GM23248 (cell line): ENCODE measurements around the gene COPG2. TPM values are rescaled to one million over a fixed set of nuclear protein-coding genes. Genes with fewer than 3 reads are reported as not detected.

ENCODE experiments used
- DNase-seq: peaks from one replicate; pipeline ENCODE4 v3.0.0-alpha.2; 2015
- H2AFZ ChIP-seq: fragments of 200-600 bp; sonication (generic); 2 replicates; pipeline ENCODE4 v1.6.1; 2016; ENCODE audit warnings: antibody characterized with exemption
- H3F3A ChIP-seq: fragments of 200-600 bp; sonication (generic); 2 replicates; pipeline ENCODE4 v1.6.1; 2016; ENCODE audit warnings: mild to moderate bottlenecking, antibody characterized with exemption, mixed run types; ENCODE audit not compliant: insufficient read depth
- H3K27ac ChIP-seq: fragments of 200-600 bp; sonication (generic); 2 replicates; pipeline ENCODE4 v1.5.1; 2016; ENCODE audit warnings: mild to moderate bottlenecking
- H3K27me3 ChIP-seq: fragments of 200-600 bp; sonication (generic); replicated peaks from 2 replicates; pipeline ENCODE4 v1.6.1; 2016; ENCODE audit warnings: mild to moderate bottlenecking; ENCODE audit not compliant: insufficient read depth
- H3K36me3 ChIP-seq: fragments of 200-600 bp; sonication (generic); 2 replicates; pipeline ENCODE4 v1.6.1; 2016; ENCODE audit warnings: low read depth, mild to moderate bottlenecking
- H3K4me1 ChIP-seq: fragments of 200-600 bp; sonication (generic); 2 replicates; pipeline ENCODE4 v1.6.1; 2016; ENCODE audit warnings: mild to moderate bottlenecking; ENCODE audit not compliant: insufficient read depth
- H3K4me2 ChIP-seq: fragments of 200-600 bp; sonication (generic); one replicate; pipeline ENCODE4 v1.6.1; 2016; ENCODE audit warnings: mild to moderate bottlenecking; ENCODE audit not compliant: unreplicated experiment
- H3K4me3 ChIP-seq: fragments of 200-600 bp; sonication (generic); 2 replicates; pipeline ENCODE4 v1.5.1; 2016; ENCODE audit warnings: mild to moderate bottlenecking
- H3K79me2 ChIP-seq: fragments of 200-600 bp; sonication (generic); 2 replicates; pipeline ENCODE4 v1.6.1; 2016; ENCODE audit warnings: mild to moderate bottlenecking; ENCODE audit not compliant: insufficient read depth
- H3K9ac ChIP-seq: fragments of 200-600 bp; sonication (generic); 2 replicates; pipeline ENCODE4 v1.6.1; 2016; ENCODE audit warnings: mild to moderate bottlenecking
- H3K9me2 ChIP-seq: fragments of 200-600 bp; sonication (generic); 2 replicates; pipeline ENCODE4 v1.6.1; 2016; ENCODE audit warnings: mixed run types, mild to moderate bottlenecking, moderate library complexity; ENCODE audit not compliant: insufficient read depth
- H3K9me3 ChIP-seq: fragments of 200-600 bp; sonication (generic); one replicate; pipeline ENCODE4 v1.6.1; 2017; ENCODE audit warnings: low read depth
- H4K20me1 ChIP-seq: fragments of 200-600 bp; sonication (generic); 2 replicates; pipeline ENCODE4 v1.6.0; 2016; ENCODE audit not compliant: insufficient read depth
- EZH2 ChIP-seq: fragments of 200-600 bp; sonication (generic); IDR thresholded peaks from 2 replicates; pipeline ENCODE4 v1.6.1; 2018; ENCODE audit warnings: antibody characterized with exemption, mild to moderate bottlenecking; ENCODE audit not compliant: insufficient read depth, poor library complexity, severe bottlenecking
- EZH2phosphoT487 ChIP-seq: fragments of 200-600 bp; sonication (generic); IDR thresholded peaks from 2 replicates; pipeline ENCODE4 v1.6.1; 2018; ENCODE audit warnings: antibody characterized with exemption, moderate library complexity, mild to moderate bottlenecking, low read depth; ENCODE audit not compliant: insufficient read depth
- WGBS, 2 experiments: methylation state at CpG; one replicate each; pipeline ENCODE4 v1.1.6; 2015 to 2017; ENCODE audit warnings: low lambda C conversion rate in 2 of 2, low coverage in 1 of 2; ENCODE audit errors: missing lambda C conversion rate in 2 of 2; 5-methylcytosine and 5-hydroxymethylcytosine counted together
- in situ Hi-C: fragments of 300-500 bp; cut with MboI; formaldehyde crosslinking; loops from 2 replicates; pipeline ENCODE4 v1.15.0; 2020
- polyA plus RNA-seq: library from polyadenylated mRNA; unstranded; fragments of >200 nt; fragmentation: Nextera tagmentation; extraction: Ambion mirVana; gene quantifications from 2 replicates; pipeline ENCODE4 v1.2.1, GENCODE V29; 2016
- total RNA-seq: library from RNA; depleted of rRNA; stranded (reverse); fragments of >200 nt; shearing (Covaris generic); gene quantifications from 2 replicates; pipeline ENCODE4 v1.2.3, GENCODE V29; 2014

Gene COPG2
- total and polyA plus RNA-seq, 2 experiments from 2014 or later = 3.4 to 29.7 TPM

DNA sequence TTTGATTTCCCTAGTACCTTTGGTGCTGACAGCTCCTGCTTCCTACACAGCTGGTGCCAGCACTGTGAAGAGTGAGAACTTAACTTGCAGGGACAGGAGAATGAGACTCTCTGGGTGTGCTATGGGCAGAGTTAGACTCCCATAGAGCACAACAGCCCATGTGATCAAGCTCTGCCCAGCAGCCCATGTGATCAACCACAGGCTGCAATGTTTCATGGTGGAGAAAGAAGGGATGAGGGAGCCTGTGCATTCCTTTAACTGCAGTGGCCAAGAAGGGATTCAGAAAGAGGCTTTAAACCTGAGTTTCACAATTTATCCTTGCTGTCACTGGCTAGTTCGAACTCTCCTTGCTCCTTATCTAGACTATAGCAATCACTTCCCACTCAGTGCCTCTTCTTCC is 186.7 kb downstream of the COPG2 start:
- in situ Hi-C loops = no loop called here
- Histone ChIP-seq H4K20me1 (no peaks in the 10 kb centered on the region), H2AFZ (no peak overlapping the region), H3K4me3 (no peak overlapping the region), H3K27ac (no peak overlapping the region), H3K9ac (no peak overlapping the region), H3K27me3 (0 out of 2 replicates have a peak, but pooled peaks cover 6% of the 10 kb centered on the region), H3K9me2 (no peaks in the 10 kb centered on the region), H3K36me3 (no peaks in the 10 kb centered on the region), H3F3A (no peaks in the 10 kb centered on the region), H3K4me1 (no peaks in the 10 kb centered on the region), H3K9me3 (no peaks in the 10 kb centered on the region), H3K4me2 (no peak overlapping the region), H3K79me2 (no peaks in the 10 kb centered on the region)
- peak; percentile 21 for DNase-seq
- WGBS, 2 experiments = 65 to 78% methylated on average over 1 of the region's 1 CpG
- TF ChIP-seq EZH2phosphoT487 (no peak), EZH2 (no peak)

DNA sequence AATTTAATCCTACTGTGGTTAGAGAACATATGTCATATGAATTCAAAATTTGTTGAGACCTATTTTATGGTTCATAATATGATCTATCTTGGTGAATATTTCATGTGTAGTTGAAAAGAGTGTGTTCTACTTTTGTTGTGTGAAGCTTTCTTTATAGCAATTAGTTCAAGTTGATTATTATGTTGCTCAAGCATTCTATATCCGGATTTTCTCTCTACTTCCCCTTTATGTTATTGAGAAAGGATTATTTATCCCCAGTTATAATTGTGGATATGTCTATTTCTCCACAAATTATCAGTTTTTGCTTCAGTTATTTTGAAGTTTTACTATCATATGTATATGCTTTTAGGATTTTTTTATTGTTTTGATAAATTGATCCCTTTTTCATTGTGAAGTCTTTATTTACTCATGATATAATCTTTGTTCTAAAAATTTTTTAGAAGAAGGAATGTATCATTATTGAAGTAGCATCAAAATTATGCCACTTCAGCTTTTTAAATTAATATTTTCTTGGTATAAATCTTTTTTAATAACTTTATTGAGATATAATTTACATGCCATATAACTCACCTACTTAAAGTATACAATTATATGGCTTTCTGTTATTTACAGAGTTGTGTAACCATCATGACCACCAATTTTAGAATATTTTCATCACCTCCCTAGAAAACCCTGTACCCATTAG is 188.7 kb downstream of the COPG2 start:
- Histone ChIP-seq H3K9me2 (no peaks in the 10 kb centered on the region), H3K4me3 (no peak overlapping the region), H3K4me1 (no peaks in the 10 kb centered on the region), H4K20me1 (no peaks in the 10 kb centered on the region), H3K27ac (no peak overlapping the region), H3K9me3 (no peaks in the 10 kb centered on the region), H2AFZ (no peak overlapping the region), H3K27me3 (0 out of 2 replicates have a peak, but pooled peaks cover 6% of the 10 kb centered on the region), H3K79me2 (no peaks in the 10 kb centered on the region), H3K9ac (no peak overlapping the region), H3K36me3 (no peaks in the 10 kb centered on the region), H3F3A (no peaks in the 10 kb centered on the region), H3K4me2 (no peak overlapping the region)
- WGBS, 2 experiments = 33 to 49% methylated on average over 1 of the region's 1 CpG
- DNase-seq = no peak
- TF ChIP-seq EZH2 (no peak), EZH2phosphoT487 (no peak)
- in situ Hi-C loops = no loop called here

DNA sequence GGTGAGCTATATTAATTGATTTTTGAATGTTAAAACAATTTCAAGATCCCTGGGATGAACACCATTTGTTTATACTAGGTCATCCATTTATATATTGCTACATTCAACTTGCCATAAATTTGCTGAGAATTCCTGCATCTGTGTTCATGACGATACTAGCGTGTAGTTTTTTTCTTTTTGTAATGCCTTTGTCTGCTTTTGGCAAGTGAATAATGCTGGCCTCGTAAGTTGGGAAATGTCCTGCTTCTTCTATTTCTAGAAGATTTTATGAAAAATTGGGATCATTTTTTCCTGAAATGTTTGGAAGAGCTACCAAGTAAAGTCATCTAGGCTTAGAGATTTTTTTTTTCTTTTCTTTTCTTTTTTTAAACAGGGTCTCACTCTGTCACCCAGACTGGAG is 189.6 kb downstream of the COPG2 start:
- H3K9ac ChIP-seq = no peak overlapping the region
- no peaks in the 10 kb centered on the region for H3K4me1 ChIP-seq

DNA sequence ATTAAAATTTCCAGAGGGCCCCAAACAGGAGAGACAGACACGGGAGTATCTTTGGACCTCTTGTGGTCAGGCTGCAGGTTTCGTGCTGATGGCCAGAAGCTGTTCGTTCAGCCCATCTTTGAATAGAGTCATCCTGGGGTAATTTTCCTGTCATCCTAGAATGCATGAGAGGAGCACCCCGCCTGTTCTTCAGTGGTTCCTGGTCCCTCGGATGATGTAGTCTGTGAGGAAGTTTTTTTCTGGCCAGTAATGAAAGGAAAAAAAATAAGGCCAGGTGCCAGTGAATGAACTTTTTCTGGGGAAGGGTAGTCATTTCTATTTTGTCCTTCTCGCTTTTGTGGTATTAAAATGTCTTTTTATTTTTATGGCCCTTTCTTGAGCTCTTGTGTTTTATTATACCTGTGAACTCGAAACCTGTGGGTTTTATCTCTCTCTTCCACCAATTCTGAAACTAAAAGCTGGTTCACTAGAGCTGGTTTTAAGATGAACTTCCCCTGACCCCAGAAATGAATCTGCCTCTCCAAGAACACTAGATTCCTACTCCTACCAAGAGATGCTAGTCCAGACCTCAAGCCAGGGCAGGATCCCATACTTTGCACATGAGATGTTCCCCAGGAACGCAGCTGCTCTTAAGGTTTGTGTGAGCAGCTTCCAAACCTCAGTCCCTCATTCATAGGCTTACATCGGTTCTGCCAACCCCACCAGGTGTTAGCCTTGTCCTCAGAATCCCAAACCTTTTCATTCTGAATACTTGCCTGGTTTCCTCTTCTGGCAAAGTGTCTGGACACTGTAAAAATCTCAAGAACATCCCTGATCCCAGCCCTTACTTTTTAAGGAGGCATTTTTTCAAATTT is 192.0 kb downstream of the COPG2 start:
- Histone ChIP-seq H3K4me3 (no peak overlapping the region), H3K9me2 (no peaks in the 10 kb centered on the region), H3K79me2 (no peaks in the 10 kb centered on the region), H2AFZ (no peak overlapping the region), H3K36me3 (no peaks in the 10 kb centered on the region), H3K27me3 (0 out of 2 replicates have a peak, but pooled peaks cover 4% of the 10 kb centered on the region), H3F3A (no peaks in the 10 kb centered on the region), H3K4me1 (no peaks in the 10 kb centered on the region), H3K4me2 (no peak overlapping the region), H3K27ac (no peak overlapping the region), H3K9me3 (no peaks in the 10 kb centered on the region), H4K20me1 (no peaks in the 10 kb centered on the region), H3K9ac (no peak overlapping the region)
- in situ Hi-C loops = no loop called here
- WGBS, 2 experiments = 54 to 55% methylated on average over 9 of the region's 9 CpGs
- DNase-seq = peak; percentile 37
- TF ChIP-seq EZH2phosphoT487 (no peak), EZH2 (no peak)

More for the DNA sequence above, 189.6 kb downstream of the COPG2 start:
- Histone ChIP-seq H3K4me3 (no peak overlapping the region), H3K27me3 (0 out of 2 replicates have a peak, but pooled peaks cover 2% of the 10 kb centered on the region), H3K4me2 (no peak overlapping the region), H3K79me2 (no peaks in the 10 kb centered on the region), H3K36me3 (no peaks in the 10 kb centered on the region), H2AFZ (no peak overlapping the region), H3F3A (no peaks in the 10 kb centered on the region), H4K20me1 (no peaks in the 10 kb centered on the region), H3K9me2 (no peaks in the 10 kb centered on the region), H3K9me3 (no peaks in the 10 kb centered on the region), H3K27ac (no peak overlapping the region)
- WGBS, 2 experiments = 9% methylated on average over 3 of the region's 3 CpGs
- in situ Hi-C loops = no loop called here
- TF ChIP-seq EZH2 = no peak
- TF ChIP-seq EZH2phosphoT487 = no peak
- no peak for DNase-seq
